ENCODE data around the gene STXBP6.

DNA sequence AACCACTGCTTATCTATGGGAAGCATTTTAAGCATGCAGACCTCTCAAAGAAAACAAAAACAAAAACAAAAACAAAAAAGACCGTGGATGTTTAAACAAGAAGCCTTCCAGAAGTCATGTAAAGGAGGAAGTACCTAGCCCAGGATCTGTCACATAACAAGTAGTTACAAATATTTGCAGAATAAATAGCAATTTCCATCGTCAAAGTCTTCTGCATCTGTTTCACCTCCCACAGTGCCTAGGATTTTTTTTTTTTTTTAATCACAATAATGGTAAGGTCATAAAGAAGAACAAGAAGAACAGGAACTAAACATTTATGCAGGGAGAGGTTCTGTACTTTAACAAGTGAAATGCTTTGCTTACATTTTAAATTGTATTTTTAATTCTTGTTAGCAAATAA is 2.4 kb upstream of the STXBP6 start:
- TF ChIP-seq POLR2A (IDR thresholded peaks at IDR 0.05; ENCODE audit: low read length): no peak
- TF ChIP-seq GATA1 (IDR thresholded peaks at IDR 0.05; ENCODE audit: low read depth, low read length): no peak

Measured in erythroblast (primary cell).